ENCODE data around the gene RAD51B. TPM values are rescaled to one million over a fixed set of nuclear protein-coding genes. Genes with fewer than 3 reads are reported as not detected.

Gene RAD51B
- total RNA-seq, 1 experiment from 2014 or later: 14.2 TPM

DNA sequence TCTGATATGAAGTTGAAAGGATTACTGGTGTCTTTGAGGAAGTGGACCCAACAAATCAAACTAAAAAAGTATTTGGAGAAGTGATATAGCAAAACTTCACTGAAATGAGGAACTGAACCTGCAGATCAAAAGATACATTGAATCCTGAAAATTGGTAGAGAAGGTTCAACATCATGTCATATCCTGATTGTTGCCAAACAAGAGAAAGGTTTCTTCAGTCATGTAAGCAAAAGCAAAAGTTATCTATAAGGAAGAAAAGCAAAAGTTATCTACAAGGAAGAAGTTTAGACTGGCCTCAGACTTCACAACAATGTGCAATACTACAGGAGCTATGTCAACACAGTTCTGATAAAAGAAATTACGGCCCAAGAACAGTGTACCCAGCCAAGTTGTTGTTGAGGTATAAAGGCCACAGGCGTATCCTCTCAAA lies 142.7 kb downstream of the RAD51B start (continued):
- TF ChIP-seq, protein P1, sequence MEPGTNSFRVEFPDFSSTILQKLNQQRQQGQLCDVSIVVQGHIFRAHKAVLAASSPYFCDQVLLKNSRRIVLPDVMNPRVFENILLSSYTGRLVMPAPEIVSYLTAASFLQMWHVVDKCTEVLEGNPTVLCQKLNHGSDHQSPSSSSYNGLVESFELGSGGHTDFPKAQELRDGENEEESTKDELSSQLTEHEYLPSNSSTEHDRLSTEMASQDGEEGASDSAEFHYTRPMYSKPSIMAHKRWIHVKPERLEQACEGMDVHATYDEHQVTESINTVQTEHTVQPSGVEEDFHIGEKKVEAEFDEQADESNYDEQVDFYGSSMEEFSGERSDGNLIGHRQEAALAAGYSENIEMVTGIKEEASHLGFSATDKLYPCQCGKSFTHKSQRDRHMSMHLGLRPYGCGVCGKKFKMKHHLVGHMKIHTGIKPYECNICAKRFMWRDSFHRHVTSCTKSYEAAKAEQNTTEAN (CRISPR knock-in tag; IDR thresholded peaks at IDR 0.05): no peak
- TF ChIP-seq PRRX2 (CRISPR knock-in tag; IDR thresholded peaks at IDR 0.05) (no peak), OVOL2 (CRISPR knock-in tag; IDR thresholded peaks at IDR 0.05; ENCODE audit: borderline replicate concordance) (no peak), GRHL2 (CRISPR knock-in tag; IDR thresholded peaks at IDR 0.05; ENCODE audit: insufficient replicate concordance, severe bottlenecking) (no peak), ZNF416 (CRISPR knock-in tag; IDR thresholded peaks at IDR 0.05) (no peak), RORB (CRISPR knock-in tag; IDR thresholded peaks at IDR 0.05) (no peak), ZNF671 (CRISPR knock-in tag; IDR thresholded peaks at IDR 0.05) (no peak)
- TF ChIP-seq, protein P2, sequence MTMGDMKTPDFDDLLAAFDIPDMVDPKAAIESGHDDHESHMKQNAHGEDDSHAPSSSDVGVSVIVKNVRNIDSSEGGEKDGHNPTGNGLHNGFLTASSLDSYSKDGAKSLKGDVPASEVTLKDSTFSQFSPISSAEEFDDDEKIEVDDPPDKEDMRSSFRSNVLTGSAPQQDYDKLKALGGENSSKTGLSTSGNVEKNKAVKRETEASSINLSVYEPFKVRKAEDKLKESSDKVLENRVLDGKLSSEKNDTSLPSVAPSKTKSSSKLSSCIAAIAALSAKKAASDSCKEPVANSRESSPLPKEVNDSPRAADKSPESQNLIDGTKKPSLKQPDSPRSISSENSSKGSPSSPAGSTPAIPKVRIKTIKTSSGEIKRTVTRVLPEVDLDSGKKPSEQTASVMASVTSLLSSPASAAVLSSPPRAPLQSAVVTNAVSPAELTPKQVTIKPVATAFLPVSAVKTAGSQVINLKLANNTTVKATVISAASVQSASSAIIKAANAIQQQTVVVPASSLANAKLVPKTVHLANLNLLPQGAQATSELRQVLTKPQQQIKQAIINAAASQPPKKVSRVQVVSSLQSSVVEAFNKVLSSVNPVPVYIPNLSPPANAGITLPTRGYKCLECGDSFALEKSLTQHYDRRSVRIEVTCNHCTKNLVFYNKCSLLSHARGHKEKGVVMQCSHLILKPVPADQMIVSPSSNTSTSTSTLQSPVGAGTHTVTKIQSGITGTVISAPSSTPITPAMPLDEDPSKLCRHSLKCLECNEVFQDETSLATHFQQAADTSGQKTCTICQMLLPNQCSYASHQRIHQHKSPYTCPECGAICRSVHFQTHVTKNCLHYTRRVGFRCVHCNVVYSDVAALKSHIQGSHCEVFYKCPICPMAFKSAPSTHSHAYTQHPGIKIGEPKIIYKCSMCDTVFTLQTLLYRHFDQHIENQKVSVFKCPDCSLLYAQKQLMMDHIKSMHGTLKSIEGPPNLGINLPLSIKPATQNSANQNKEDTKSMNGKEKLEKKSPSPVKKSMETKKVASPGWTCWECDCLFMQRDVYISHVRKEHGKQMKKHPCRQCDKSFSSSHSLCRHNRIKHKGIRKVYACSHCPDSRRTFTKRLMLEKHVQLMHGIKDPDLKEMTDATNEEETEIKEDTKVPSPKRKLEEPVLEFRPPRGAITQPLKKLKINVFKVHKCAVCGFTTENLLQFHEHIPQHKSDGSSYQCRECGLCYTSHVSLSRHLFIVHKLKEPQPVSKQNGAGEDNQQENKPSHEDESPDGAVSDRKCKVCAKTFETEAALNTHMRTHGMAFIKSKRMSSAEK (CRISPR knock-in tag; IDR thresholded peaks at IDR 0.05; ENCODE audit: borderline replicate concordance): no peak
- TF ChIP-seq, protein P3, sequence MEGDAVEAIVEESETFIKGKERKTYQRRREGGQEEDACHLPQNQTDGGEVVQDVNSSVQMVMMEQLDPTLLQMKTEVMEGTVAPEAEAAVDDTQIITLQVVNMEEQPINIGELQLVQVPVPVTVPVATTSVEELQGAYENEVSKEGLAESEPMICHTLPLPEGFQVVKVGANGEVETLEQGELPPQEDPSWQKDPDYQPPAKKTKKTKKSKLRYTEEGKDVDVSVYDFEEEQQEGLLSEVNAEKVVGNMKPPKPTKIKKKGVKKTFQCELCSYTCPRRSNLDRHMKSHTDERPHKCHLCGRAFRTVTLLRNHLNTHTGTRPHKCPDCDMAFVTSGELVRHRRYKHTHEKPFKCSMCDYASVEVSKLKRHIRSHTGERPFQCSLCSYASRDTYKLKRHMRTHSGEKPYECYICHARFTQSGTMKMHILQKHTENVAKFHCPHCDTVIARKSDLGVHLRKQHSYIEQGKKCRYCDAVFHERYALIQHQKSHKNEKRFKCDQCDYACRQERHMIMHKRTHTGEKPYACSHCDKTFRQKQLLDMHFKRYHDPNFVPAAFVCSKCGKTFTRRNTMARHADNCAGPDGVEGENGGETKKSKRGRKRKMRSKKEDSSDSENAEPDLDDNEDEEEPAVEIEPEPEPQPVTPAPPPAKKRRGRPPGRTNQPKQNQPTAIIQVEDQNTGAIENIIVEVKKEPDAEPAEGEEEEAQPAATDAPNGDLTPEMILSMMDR (IDR thresholded peaks at IDR 0.05): no peak
- TF ChIP-seq, protein P4, sequence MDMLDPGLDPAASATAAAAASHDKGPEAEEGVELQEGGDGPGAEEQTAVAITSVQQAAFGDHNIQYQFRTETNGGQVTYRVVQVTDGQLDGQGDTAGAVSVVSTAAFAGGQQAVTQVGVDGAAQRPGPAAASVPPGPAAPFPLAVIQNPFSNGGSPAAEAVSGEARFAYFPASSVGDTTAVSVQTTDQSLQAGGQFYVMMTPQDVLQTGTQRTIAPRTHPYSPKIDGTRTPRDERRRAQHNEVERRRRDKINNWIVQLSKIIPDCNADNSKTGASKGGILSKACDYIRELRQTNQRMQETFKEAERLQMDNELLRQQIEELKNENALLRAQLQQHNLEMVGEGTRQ (CRISPR knock-in tag; IDR thresholded peaks at IDR 0.05): no peak

DNA sequence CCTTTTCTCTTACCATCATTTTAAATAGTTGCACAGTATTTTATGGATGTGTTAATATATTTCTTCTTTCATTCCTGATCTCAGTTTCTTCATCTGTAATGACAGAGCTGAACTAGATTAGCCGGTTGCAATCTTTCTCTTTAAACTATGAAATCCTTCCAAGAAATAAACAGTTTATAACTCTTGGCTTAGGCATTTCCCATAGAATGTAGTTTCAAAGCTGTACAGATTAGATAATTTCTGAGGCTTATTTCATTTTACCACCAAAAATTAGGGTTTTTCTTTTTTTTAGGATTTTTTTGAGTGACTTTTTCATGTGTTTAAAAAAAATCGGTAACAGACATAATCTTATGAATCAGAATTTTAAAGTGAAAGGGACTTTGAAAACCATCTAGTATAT lies 144.0 kb downstream of the RAD51B start:
- Mint-ChIP-seq H3K27ac (no peak overlapping the region), H3K36me3 (peaks cover 22% of the 10 kb centered on the region), H3K27me3 (ENCODE audit: low read depth) (no peaks in the 10 kb centered on the region), H3K4me3 (no peak overlapping the region), H3K4me1 (no peaks in the 10 kb centered on the region), H3K9me3 (peaks cover 22% of the 10 kb centered on the region)
- ChIA-PET POLR2A (no interaction called here), CTCF (no interaction called here)
- no peak for TF ChIP-seq CREB1 (CRISPR knock-in tag; IDR thresholded peaks at IDR 0.05)
- no peak for TF ChIP-seq NR2C2 (CRISPR knock-in tag; IDR thresholded peaks at IDR 0.05)
- no peak for TF ChIP-seq CREM (CRISPR knock-in tag; IDR thresholded peaks at IDR 0.05)
- TF ChIP-seq ESRRA (CRISPR knock-in tag; IDR thresholded peaks at IDR 0.05; ENCODE audit: borderline replicate concordance): no peak
- TF ChIP-seq KAT7 (CRISPR knock-in tag; IDR thresholded peaks at IDR 0.05; ENCODE audit: borderline replicate concordance): no peak
- no peak for TF ChIP-seq MXD4 (CRISPR knock-in tag; IDR thresholded peaks at IDR 0.05; ENCODE audit: borderline replicate concordance)
- no peak for TF ChIP-seq PRRX2 (CRISPR knock-in tag; IDR thresholded peaks at IDR 0.05)
- TF ChIP-seq, protein P5, sequence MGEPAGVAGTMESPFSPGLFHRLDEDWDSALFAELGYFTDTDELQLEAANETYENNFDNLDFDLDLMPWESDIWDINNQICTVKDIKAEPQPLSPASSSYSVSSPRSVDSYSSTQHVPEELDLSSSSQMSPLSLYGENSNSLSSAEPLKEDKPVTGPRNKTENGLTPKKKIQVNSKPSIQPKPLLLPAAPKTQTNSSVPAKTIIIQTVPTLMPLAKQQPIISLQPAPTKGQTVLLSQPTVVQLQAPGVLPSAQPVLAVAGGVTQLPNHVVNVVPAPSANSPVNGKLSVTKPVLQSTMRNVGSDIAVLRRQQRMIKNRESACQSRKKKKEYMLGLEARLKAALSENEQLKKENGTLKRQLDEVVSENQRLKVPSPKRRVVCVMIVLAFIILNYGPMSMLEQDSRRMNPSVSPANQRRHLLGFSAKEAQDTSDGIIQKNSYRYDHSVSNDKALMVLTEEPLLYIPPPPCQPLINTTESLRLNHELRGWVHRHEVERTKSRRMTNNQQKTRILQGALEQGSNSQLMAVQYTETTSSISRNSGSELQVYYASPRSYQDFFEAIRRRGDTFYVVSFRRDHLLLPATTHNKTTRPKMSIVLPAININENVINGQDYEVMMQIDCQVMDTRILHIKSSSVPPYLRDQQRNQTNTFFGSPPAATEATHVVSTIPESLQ (CRISPR knock-in tag; IDR thresholded peaks at IDR 0.05): no peak
- TF ChIP-seq, protein P6, sequence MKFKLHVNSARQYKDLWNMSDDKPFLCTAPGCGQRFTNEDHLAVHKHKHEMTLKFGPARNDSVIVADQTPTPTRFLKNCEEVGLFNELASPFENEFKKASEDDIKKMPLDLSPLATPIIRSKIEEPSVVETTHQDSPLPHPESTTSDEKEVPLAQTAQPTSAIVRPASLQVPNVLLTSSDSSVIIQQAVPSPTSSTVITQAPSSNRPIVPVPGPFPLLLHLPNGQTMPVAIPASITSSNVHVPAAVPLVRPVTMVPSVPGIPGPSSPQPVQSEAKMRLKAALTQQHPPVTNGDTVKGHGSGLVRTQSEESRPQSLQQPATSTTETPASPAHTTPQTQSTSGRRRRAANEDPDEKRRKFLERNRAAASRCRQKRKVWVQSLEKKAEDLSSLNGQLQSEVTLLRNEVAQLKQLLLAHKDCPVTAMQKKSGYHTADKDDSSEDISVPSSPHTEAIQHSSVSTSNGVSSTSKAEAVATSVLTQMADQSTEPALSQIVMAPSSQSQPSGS (CRISPR knock-in tag; IDR thresholded peaks at IDR 0.05; ENCODE audit: borderline replicate concordance, low read depth): no peak
- TF ChIP-seq RELA (CRISPR knock-in tag; IDR thresholded peaks at IDR 0.05; ENCODE audit: borderline replicate concordance): no peak
- no peak for TF ChIP-seq EMX1 (CRISPR knock-in tag; IDR thresholded peaks at IDR 0.05)
- TF ChIP-seq RORB (CRISPR knock-in tag; IDR thresholded peaks at IDR 0.05): no peak
- no peak for TF ChIP-seq ATF1 (CRISPR knock-in tag; IDR thresholded peaks at IDR 0.05)
- TF ChIP-seq NFE2L1 (CRISPR knock-in tag; IDR thresholded peaks at IDR 0.05): no peak
- TF ChIP-seq GTF2I (CRISPR knock-in tag; conservative IDR thresholded peaks at IDR 0.05): no peak
- TF ChIP-seq, protein P3 (IDR thresholded peaks at IDR 0.05): no peak
- no peak for TF ChIP-seq SOX15 (CRISPR knock-in tag; IDR thresholded peaks at IDR 0.05)
- no peak for ATAC-seq
- DNase-seq (ENCODE audit: low spot score): no peak
